ENCODE data around the gene TMEM150C. TPM values are rescaled to one million over a fixed set of nuclear protein-coding genes. Genes with fewer than 3 reads are reported as not detected.

Gene TMEM150C
- total RNA-seq, 2 experiments from 2014 or later: not detected

DNA sequence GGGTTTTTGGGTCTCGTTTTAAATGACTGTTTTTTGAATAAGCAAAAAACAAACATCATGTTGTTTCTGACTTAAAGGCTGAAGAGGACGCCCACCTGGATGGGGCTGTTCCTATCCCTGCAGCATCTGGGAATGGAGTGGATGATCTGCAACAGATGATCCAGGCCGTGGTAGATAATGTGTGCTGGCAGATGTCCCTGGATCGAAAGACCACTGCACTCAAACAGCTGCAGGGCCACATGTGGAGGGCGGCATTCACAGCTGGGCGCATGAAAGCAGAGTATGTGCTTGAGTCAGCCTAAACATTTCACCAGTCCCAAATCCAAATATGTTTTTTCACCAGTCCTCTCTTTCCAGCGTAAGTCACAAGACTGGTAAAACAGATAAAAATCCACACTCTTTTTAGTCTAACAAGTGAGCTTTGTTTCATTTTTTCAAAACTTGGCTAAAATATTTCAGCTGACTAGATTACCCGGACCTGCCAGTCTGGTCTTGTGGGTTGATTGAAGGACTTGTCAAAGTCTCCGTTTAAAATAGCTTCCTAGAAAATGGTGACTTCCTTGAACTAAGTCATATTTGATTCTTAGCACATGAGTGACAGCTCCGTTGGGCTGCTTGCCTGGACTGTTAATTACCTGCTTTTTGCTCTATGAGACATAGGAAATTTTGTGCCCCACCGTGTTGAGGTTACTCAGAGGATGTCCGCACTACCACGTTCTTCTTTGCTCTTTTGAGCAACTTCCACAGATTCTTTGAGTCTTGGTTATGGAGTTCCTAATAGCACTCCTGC is 110.6 kb downstream of the TMEM150C start:
- no peak overlapping the region for H3K27ac Mint-ChIP-seq
- H3K9me3 Mint-ChIP-seq: no peaks in the 10 kb centered on the region
- DNase-seq: no peak
- no peak overlapping the region for H3K4me3 Mint-ChIP-seq
- H3K36me3 Mint-ChIP-seq: peaks cover 42% of the 10 kb centered on the region
- H3K4me1 Mint-ChIP-seq: peaks cover 24% of the 10 kb centered on the region
- H3K27me3 Mint-ChIP-seq: no peaks in the 10 kb centered on the region

DNA sequence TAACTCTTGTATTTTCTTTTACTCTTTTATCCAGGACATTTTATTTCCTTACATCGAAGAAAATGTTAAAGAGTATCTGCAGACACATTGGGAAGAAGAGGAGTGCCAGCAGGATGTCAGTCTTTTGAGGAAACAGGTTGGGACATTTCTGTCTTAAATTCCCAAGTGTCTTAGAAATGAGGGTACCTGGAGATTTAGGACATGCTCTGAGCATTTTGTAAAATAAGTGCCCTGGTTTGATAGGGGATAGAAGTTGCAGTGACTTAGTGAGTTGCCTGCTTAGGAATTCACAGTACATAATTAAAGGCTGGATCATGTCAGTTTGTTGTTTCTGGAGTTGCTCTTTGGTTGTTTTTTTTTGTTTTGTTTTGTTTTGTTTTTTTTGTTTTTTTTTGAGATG is 113.9 kb downstream of the TMEM150C start:
- DNase-seq: no peak
- Mint-ChIP-seq H3K27ac (peak overlapping the region; percentile 56), H3K9me3 (no peaks in the 10 kb centered on the region), H3K4me3 (no peak overlapping the region), H3K27me3 (no peaks in the 10 kb centered on the region), H3K36me3 (peaks cover 30% of the 10 kb centered on the region), H3K4me1 (peaks cover 19% of the 10 kb centered on the region)

GRCh38 chr4:82439088-82439487 is 122.7 kb downstream of the TMEM150C start:
- H3K4me1 Mint-ChIP-seq: peaks cover 65% of the 10 kb centered on the region
- H3K4me3 Mint-ChIP-seq: no peak overlapping the region
- peaks cover 57% of the 10 kb centered on the region for H3K36me3 Mint-ChIP-seq
- H3K27me3 Mint-ChIP-seq: no peaks in the 10 kb centered on the region
- H3K9me3 Mint-ChIP-seq: peaks cover 3% of the 10 kb centered on the region
- no peak for DNase-seq
- H3K27ac Mint-ChIP-seq: peak overlapping the region; percentile 5

DNA sequence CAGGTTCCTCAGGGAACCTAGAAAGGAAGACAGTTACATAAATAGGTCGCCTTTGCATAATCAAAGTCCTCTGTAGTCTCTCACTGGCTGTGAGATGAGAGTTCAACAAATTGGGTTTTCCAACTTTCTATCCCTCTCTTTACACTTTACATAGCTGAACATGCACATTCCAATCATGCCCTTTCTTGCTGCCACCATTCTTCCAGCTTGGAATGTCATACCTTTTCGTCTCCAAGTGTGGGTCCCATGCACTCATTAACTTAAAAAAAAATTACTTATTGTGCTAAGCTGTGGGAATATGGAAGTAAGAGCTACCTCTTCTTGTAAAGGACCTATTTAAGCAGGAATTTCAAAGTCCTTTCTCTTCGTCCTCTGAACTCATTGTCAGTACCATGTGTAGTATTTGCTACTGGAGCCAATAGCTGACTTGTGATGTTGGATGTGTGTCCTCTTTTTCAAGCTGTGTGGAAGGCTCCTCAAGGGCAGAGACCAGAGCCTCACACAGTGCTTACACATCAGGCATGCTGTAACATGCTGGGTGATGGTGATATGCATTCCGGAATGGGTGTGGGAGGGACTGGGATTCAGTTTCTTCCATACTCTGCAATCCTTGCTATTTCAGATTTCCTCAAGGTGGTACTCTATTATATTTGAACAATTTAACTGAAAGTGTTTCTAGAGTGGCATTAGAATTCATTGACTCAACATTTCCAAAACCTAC is 124.3 kb downstream of the TMEM150C start:
- Mint-ChIP-seq H3K9me3 (peaks cover 3% of the 10 kb centered on the region), H3K27ac (peak overlapping the region; percentile 77), H3K4me1 (peaks cover 78% of the 10 kb centered on the region), H3K27me3 (no peaks in the 10 kb centered on the region), H3K4me3 (peak overlapping the region; percentile 5), H3K36me3 (peaks cover 71% of the 10 kb centered on the region)
- no peak for DNase-seq

DNA sequence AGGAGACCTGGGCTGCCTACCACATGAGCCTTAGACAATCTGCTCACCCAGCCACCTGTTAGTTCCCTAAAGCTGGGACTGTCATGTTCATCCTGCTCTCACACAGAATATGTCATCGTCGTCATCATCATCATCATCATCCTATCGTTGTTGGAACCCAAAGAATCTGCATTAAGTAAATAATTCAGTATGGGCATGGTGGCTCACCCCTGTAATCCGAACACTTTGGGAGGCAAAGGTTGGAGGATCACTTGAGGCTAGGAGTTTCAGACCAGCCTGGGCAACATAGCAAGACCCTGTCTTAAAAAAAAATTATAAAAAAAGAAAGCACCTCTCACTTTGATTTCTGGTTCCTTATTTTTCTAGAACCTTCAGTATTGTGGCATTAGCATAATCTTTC is 125.0 kb downstream of the TMEM150C start:
- no peaks in the 10 kb centered on the region for H3K27me3 Mint-ChIP-seq
- H3K4me3 Mint-ChIP-seq: no peak overlapping the region
- peaks cover 81% of the 10 kb centered on the region for H3K4me1 Mint-ChIP-seq
- peaks cover 75% of the 10 kb centered on the region for H3K36me3 Mint-ChIP-seq
- peaks cover 3% of the 10 kb centered on the region for H3K9me3 Mint-ChIP-seq
- no peak overlapping the region for H3K27ac Mint-ChIP-seq
- no peak for DNase-seq

- peaks cover 76% of the 10 kb centered on the region for H3K36me3 Mint-ChIP-seq
- no peaks in the 10 kb centered on the region for H3K27me3 Mint-ChIP-seq
- H3K4me3 Mint-ChIP-seq: no peak overlapping the region
Measured at GRCh38 chr4:82436130-82436529, 125.7 kb downstream of the TMEM150C start.

DNA sequence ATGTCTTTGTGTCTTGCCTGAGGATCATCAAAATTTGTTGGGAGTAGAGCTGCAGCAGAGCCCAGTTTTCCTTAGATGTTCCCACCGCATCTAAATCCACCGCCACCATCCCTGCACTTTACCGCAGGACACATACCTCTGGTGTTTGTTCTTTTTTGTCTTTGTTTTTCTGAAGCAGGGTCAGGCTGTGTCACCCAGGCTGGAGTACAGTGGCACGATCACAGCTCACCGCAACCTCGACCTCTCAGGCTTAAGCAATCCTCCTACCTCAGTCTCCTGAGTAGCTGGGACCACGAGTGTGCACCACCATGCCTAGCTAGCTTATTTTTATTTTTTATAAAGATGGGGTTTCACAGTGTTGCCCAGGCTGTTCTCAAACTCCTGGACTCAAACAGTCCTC is 126.8 kb downstream of the TMEM150C start:
- Mint-ChIP-seq H3K4me1 (peaks cover 71% of the 10 kb centered on the region), H3K27ac (peak overlapping the region; percentile 86), H3K36me3 (peaks cover 71% of the 10 kb centered on the region), H3K9me3 (peaks cover 3% of the 10 kb centered on the region), H3K4me3 (peak overlapping the region; percentile 26), H3K27me3 (no peaks in the 10 kb centered on the region)
- no peak for DNase-seq

More at GRCh38 chr4:82436130-82436529, 125.7 kb downstream of the TMEM150C start:
- Mint-ChIP-seq H3K27ac (peak overlapping the region; percentile 47), H3K9me3 (peaks cover 3% of the 10 kb centered on the region), H3K4me1 (peaks cover 79% of the 10 kb centered on the region)
- no peak for DNase-seq

DNA sequence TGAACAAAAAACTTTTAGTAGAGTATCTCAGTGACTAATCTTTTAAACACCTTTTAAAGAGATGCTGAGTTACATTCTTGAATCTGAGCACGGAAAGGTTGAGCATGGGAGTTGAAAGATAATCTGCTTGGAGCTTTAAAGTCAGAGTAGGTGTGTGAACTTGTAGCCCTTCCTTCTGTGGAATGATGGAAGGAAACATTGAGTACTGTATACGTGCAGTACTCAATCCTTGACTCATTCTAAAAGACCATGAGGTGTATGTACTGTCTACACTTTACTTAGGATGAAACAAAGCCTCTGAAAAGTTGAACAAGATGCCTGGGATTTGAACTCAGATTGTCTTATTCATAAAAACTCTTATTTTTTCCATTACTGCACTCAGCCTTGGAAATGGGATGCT is 128.0 kb downstream of the TMEM150C start:
- peaks cover 68% of the 10 kb centered on the region for H3K36me3 Mint-ChIP-seq
- H3K9me3 Mint-ChIP-seq: peaks cover 1% of the 10 kb centered on the region
- peak overlapping the region; percentile 43 for H3K4me3 Mint-ChIP-seq
- DNase-seq: no peak
- peak overlapping the region; percentile 86 for H3K27ac Mint-ChIP-seq
- peaks cover 7% of the 10 kb centered on the region for H3K27me3 Mint-ChIP-seq
- peaks cover 62% of the 10 kb centered on the region for H3K4me1 Mint-ChIP-seq

Other genes starting within 250 kb of the TMEM150C start
- 100 to 1,000 TPM; 495 to 535 TPM for gene HNRNPD, start 188.0 kb downstream of the TMEM150C start, total RNA-seq
- gene HNRNPDL, start 131.5 kb downstream of the TMEM150C start, total RNA-seq: 100 to 1,000 TPM; 430 to 465 TPM
- 10 to 100 TPM; 71.4 to 73.1 TPM for gene ENOPH1, start 131.4 kb downstream of the TMEM150C start, total RNA-seq
- 1 to 10 TPM; 3.8 to 4.0 TPM for gene SCD5, start 236.8 kb upstream of the TMEM150C start, total RNA-seq